ENCODE measurements around the gene AFDN.

The AFDN gene

GRCh38 chr6:167836721-167837120 lies 10.0 kb downstream of the AFDN start:
- peaks cover 27% of the 10 kb centered on the region for H3K4me1 Mint-ChIP-seq
- H3K27ac Mint-ChIP-seq = no peak overlapping the region
- CTCF ChIA-PET = no interaction called here
- H3K36me3 Mint-ChIP-seq = peaks cover 1% of the 10 kb centered on the region
- no peaks in the 10 kb centered on the region for H3K9me3 Mint-ChIP-seq
- DNase-seq = no peak
- peaks cover 24% of the 10 kb centered on the region for H3K27me3 Mint-ChIP-seq
- H3K4me3 Mint-ChIP-seq = no peak overlapping the region

GRCh38 chr6:167838207-167838748 lies 11.6 kb downstream of the AFDN start:
- Mint-ChIP-seq H3K4me3 (no peak overlapping the region), H3K36me3 (peaks cover 1% of the 10 kb centered on the region), H3K27me3 (peaks cover 16% of the 10 kb centered on the region), H3K27ac (no peak overlapping the region), H3K4me1 (peaks cover 13% of the 10 kb centered on the region), H3K9me3 (no peaks in the 10 kb centered on the region)
- CTCF ChIA-PET = no interaction called here
- DNase-seq = no peak

GRCh38 chr6:167839343-167839742 lies 12.6 kb downstream of the AFDN start:
- Mint-ChIP-seq H3K4me3 (no peak overlapping the region), H3K27ac (no peak overlapping the region), H3K27me3 (peaks cover 11% of the 10 kb centered on the region), H3K4me1 (peaks cover 5% of the 10 kb centered on the region), H3K36me3 (peaks cover 1% of the 10 kb centered on the region), H3K9me3 (no peaks in the 10 kb centered on the region)
- DNase-seq = no peak
- CTCF ChIA-PET = no interaction called here

- no peak for DNase-seq
- Mint-ChIP-seq H3K36me3 (peaks cover 1% of the 10 kb centered on the region), H3K9me3 (no peaks in the 10 kb centered on the region), H3K27ac (no peak overlapping the region), H3K4me1 (peaks cover 4% of the 10 kb centered on the region), H3K4me3 (no peak overlapping the region), H3K27me3 (peaks cover 10% of the 10 kb centered on the region)
- CTCF ChIA-PET = no interaction called here
Observed at GRCh38 chr6:167839755-167840154, 13.0 kb downstream of the AFDN start.

- Mint-ChIP-seq H3K36me3 (no peaks in the 10 kb centered on the region), H3K4me3 (no peak overlapping the region), H3K4me1 (no peaks in the 10 kb centered on the region), H3K27ac (no peak overlapping the region), H3K27me3 (peaks cover 7% of the 10 kb centered on the region), H3K9me3 (no peaks in the 10 kb centered on the region)
- DNase-seq = no peak
- CTCF ChIA-PET = no interaction called here
Observed at GRCh38 chr6:167840160-167840525, 13.4 kb downstream of the AFDN start.

- Mint-ChIP-seq H3K36me3 (no peaks in the 10 kb centered on the region), H3K4me3 (no peak overlapping the region), H3K9me3 (no peaks in the 10 kb centered on the region), H3K4me1 (no peaks in the 10 kb centered on the region), H3K27me3 (peaks cover 7% of the 10 kb centered on the region), H3K27ac (no peak overlapping the region)
- CTCF ChIA-PET = no interaction called here
- DNase-seq = no peak
Observed at GRCh38 chr6:167840526-167841179, 13.9 kb downstream of the AFDN start.

- Mint-ChIP-seq H3K36me3 (no peaks in the 10 kb centered on the region), H3K27ac (no peak overlapping the region), H3K27me3 (peaks cover 10% of the 10 kb centered on the region), H3K4me1 (no peaks in the 10 kb centered on the region), H3K4me3 (no peak overlapping the region), H3K9me3 (no peaks in the 10 kb centered on the region)
- DNase-seq = no peak
- CTCF ChIA-PET = no interaction called here
Observed at GRCh38 chr6:167841981-167842380, 15.3 kb downstream of the AFDN start.

GRCh38 chr6:167842457-167842856 lies 15.7 kb downstream of the AFDN start:
- Mint-ChIP-seq H3K4me3 (no peak overlapping the region), H3K9me3 (no peaks in the 10 kb centered on the region), H3K27me3 (peaks cover 14% of the 10 kb centered on the region), H3K27ac (no peak overlapping the region), H3K4me1 (no peaks in the 10 kb centered on the region), H3K36me3 (no peaks in the 10 kb centered on the region)
- CTCF ChIA-PET = interaction anchor here (1.0 kb wide), 1 partner anchor 128 kb away, joined by 3 read pairs; no protein-coding TSS in a partner anchor
- no peak for DNase-seq

GRCh38 chr6:167843023-167843422 lies 16.3 kb downstream of the AFDN start:
- Mint-ChIP-seq H3K27me3 (peaks cover 14% of the 10 kb centered on the region), H3K27ac (no peak overlapping the region), H3K36me3 (no peaks in the 10 kb centered on the region), H3K4me3 (no peak overlapping the region), H3K9me3 (no peaks in the 10 kb centered on the region), H3K4me1 (no peaks in the 10 kb centered on the region)
- no peak for DNase-seq
- CTCF ChIA-PET = interaction anchor here (1.0 kb wide), 1 partner anchor 129 kb away, joined by 3 read pairs; no protein-coding TSS in a partner anchor

- Mint-ChIP-seq H3K4me3 (no peak overlapping the region), H3K9me3 (no peaks in the 10 kb centered on the region), H3K36me3 (no peaks in the 10 kb centered on the region), H3K27ac (no peak overlapping the region), H3K27me3 (peaks cover 8% of the 10 kb centered on the region), H3K4me1 (no peaks in the 10 kb centered on the region)
- no peak for DNase-seq
- CTCF ChIA-PET = no interaction called here
Observed at GRCh38 chr6:167845856-167846255, 19.1 kb downstream of the AFDN start.

GRCh38 chr6:167846997-167847606 lies 20.4 kb downstream of the AFDN start:
- CTCF ChIA-PET = no interaction called here
- no peaks in the 10 kb centered on the region for H3K4me1 Mint-ChIP-seq
- no peaks in the 10 kb centered on the region for H3K9me3 Mint-ChIP-seq
- H3K27ac Mint-ChIP-seq = no peak overlapping the region
- peaks cover 8% of the 10 kb centered on the region for H3K27me3 Mint-ChIP-seq
- no peak overlapping the region for H3K4me3 Mint-ChIP-seq
- DNase-seq = no peak
- no peaks in the 10 kb centered on the region for H3K36me3 Mint-ChIP-seq

GRCh38 chr6:167847936-167848335 lies 21.2 kb downstream of the AFDN start:
- no peaks in the 10 kb centered on the region for H3K36me3 Mint-ChIP-seq
- CTCF ChIA-PET = no interaction called here
- H3K27me3 Mint-ChIP-seq = peaks cover 8% of the 10 kb centered on the region
- no peaks in the 10 kb centered on the region for H3K4me1 Mint-ChIP-seq
- no peak overlapping the region for H3K4me3 Mint-ChIP-seq
- no peaks in the 10 kb centered on the region for H3K9me3 Mint-ChIP-seq
- H3K27ac Mint-ChIP-seq = no peak overlapping the region
- DNase-seq = no peak

- no peak for DNase-seq
- H3K4me1 Mint-ChIP-seq = no peaks in the 10 kb centered on the region
- H3K4me3 Mint-ChIP-seq = no peak overlapping the region
- H3K36me3 Mint-ChIP-seq = no peaks in the 10 kb centered on the region
- no peak overlapping the region for H3K27ac Mint-ChIP-seq
- CTCF ChIA-PET = no interaction called here
- H3K27me3 Mint-ChIP-seq = peaks cover 8% of the 10 kb centered on the region
- no peaks in the 10 kb centered on the region for H3K9me3 Mint-ChIP-seq
Observed at GRCh38 chr6:167848783-167849182, 22.1 kb downstream of the AFDN start.

- H3K4me3 Mint-ChIP-seq = no peak overlapping the region
- peaks cover 8% of the 10 kb centered on the region for H3K27me3 Mint-ChIP-seq
- CTCF ChIA-PET = no interaction called here
- H3K27ac Mint-ChIP-seq = no peak overlapping the region
- H3K36me3 Mint-ChIP-seq = no peaks in the 10 kb centered on the region
- no peaks in the 10 kb centered on the region for H3K9me3 Mint-ChIP-seq
- H3K4me1 Mint-ChIP-seq = no peaks in the 10 kb centered on the region
- no peak for DNase-seq
Observed at GRCh38 chr6:167849846-167850459, 23.2 kb downstream of the AFDN start.

- Mint-ChIP-seq H3K4me1 (no peaks in the 10 kb centered on the region), H3K27me3 (peaks cover 6% of the 10 kb centered on the region), H3K36me3 (no peaks in the 10 kb centered on the region), H3K9me3 (no peaks in the 10 kb centered on the region), H3K4me3 (no peak overlapping the region), H3K27ac (no peak overlapping the region)
- CTCF ChIA-PET = no interaction called here
- no peak for DNase-seq
Observed at GRCh38 chr6:167850782-167851181, 24.1 kb downstream of the AFDN start.

Data from activated naive CD4-positive, alpha-beta T cell treated with anti-CD3 and anti-CD28 coated beads, Interleukin-2, amount 10 ng/mL, durations not matched to agents 7 days and 5 days (primary cell).